Astrocyte of the cerebellum (primary cell): Measurements from ENCODE around the gene PEX16.
A peak's percentile ranks its signal among the peaks of the same experiment; 100 is the strongest.

Source experiments
- DNase-seq: peaks from one replicate; pipeline ENCODE4 v3.0.0-alpha.2; 2011; ENCODE audit warnings: low read depth
- H3K4me3 ChIP-seq: 2 replicates; pipeline ENCODE4 v1.5.1; 2011; ENCODE audit warnings: mild to moderate bottlenecking, low read depth, low read length, moderate library complexity
- CTCF ChIP-seq: IDR thresholded peaks from 2 replicates; pipeline ENCODE4 v1.5.1; 2012; ENCODE audit warnings: low read length, low read depth, moderate library complexity, mild to moderate bottlenecking; ENCODE audit errors: missing control alignments
- in situ Hi-C: cut with HindIII; loops from 2 replicates; pipeline ENCODE4 v1.10.0; 2017; ENCODE audit warnings: low sequenced_read_pairs

Gene PEX16

GRCh38 chr11:45937916-45938315, 20.2 kb upstream of the PEX16 start:
- no peak for TF ChIP-seq CTCF
- H3K4me3 ChIP-seq = no peak overlapping the region
- in situ Hi-C loops = no loop called here
- no peak for DNase-seq

DNA sequence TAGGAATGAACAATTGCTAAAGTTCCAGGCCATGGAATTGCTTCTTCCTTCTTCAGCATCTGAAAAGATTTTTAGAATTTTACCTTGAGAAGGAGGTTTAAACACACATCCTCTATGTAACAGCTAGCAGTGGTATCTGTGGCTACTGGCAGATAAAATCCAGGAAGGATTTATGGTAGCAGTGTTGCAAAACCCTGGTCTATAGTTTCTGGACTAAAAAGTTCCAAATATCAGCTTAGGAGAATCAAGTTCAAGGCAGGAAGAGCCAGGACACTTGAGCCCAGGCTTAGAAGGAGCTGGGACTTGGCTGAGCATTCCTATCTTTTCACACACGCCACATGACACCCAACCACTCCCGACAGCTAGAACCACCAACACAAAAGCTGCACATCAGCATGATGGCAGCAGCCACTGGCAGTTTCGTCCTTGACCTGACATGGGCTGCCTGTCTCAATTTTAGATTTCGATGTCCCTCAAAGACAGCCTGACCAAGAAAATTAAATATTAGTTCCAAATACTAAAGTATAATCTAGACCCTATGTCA, 18.9 kb upstream of the PEX16 start:
- H3K4me3 ChIP-seq = no peak overlapping the region
- in situ Hi-C loops = no loop called here
- no peak for DNase-seq
- TF ChIP-seq CTCF = no peak

- DNase-seq = no peak
- H3K4me3 ChIP-seq = no peak overlapping the region
- in situ Hi-C loops = no loop called here
- TF ChIP-seq CTCF = no peak
Measured at GRCh38 chr11:45935349-45936064, 17.8 kb upstream of the PEX16 start.

GRCh38 chr11:45934580-45935318, 17.1 kb upstream of the PEX16 start:
- no peak for DNase-seq
- in situ Hi-C loops = no loop called here
- H3K4me3 ChIP-seq = no peak overlapping the region
- no peak for TF ChIP-seq CTCF

DNA sequence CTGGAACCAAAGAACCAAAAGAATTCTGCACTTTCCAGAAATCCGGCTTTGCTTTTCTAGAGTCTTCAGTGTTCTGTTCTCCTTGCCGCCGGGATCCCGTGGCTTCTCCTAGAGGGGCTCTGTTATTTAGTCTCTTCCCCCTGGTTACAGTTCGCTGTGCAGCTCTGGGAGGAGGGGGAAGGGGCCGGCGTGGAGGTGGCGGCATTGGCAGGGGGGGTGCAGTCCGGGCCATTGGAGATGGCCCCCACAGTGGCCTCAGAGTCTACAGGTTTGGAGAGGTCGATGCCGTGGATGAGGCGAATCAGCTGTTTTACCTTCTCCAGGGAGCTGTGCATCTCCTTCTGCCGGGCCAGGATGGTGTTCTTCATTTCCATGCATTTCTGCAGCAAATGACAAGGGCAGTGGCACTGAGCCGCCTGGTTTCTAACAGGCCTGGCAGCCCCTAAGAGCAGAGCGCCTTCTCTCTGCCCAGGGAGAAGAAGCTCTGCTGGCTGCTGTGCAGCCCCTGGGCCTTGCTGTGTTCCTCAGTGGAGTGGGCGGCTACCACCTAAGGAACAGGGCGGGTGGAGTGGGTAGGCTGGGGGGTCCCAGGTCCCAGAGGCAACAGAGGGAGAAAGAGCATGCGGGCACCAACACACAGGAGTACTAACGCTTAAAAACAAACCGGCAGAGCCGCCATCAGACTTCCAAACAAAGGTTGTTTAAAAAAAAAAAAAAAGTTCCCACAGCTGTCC, 16.3 kb upstream of the PEX16 start:
- DNase-seq = no peak
- no peak for TF ChIP-seq CTCF
- H3K4me3 ChIP-seq = no peak overlapping the region
- in situ Hi-C loops = no loop called here

GRCh38 chr11:45933131-45933831, 15.6 kb upstream of the PEX16 start:
- peak; percentile 22 for DNase-seq
- TF ChIP-seq CTCF = no peak
- in situ Hi-C loops = no loop called here
- H3K4me3 ChIP-seq = no peak overlapping the region
